ENCODE measurements around the gene SEPTIN8.

The SEPTIN8 gene

DNA sequence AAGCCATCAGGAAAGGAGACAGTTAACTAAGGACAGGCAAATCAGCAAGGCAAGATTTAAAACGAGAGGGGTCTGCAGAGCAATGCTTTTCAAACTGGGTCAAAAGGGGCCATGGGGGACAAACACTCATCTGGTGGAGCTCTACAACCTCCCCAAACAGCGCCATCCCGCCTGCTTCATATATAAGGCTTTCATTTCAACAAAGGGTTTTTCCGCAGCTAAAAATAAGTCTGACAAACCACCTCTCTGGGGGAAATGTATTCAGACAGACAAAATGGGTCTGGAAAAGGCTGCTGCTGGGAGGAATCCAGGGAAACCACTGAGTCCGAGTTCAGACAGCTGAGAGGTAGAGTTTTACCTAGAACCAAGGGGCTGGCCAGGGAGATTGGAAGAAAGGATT lies 8.3 kb upstream of the SEPTIN8 start:
- DNase-seq (ENCODE audit: low read depth in 2 of 2, low spot score in 1 of 2) = no peak

DNA sequence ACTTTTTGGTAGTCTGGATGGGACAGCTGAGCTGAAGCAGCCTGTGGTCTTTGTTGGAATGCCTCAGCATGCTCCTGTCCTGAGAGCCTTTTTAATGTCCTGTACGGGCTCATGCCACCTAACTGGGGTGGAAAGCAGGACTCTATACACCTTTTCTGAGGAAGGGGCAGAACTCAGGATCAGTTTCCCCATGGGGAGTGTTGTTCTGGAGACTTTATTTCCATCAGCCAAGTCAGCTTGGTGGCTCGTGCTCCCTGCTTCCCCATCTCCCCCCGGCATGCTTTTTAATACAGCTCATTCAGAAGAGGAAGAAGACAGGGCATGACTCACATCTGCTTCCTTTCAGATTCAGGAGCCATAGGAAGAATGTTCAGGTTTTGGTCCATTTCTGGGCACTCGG lies 5.1 kb upstream of the SEPTIN8 start:
- no peak for DNase-seq (ENCODE audit: low read depth in 2 of 2, low spot score in 1 of 2)

DNA sequence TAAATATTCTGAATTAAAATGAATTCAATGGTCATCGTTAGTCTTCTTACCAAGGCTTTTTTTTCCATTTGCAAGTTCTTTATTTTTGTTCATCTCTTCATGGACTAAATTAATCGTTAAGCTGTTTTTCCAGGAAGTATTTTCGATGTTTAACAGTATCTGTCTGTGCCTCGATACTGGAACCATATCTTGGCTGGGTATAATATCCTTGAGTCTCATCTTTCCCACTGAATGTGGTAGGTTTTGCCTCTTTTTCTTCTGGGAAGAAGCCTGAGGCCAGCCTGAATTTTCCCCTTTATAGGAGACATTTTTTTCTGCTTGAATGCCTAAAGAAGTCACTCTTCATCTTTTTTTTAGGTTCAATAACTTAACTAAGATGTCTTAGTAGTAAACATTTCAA lies 4.0 kb upstream of the SEPTIN8 start:
- no peak for DNase-seq (ENCODE audit: low read depth in 2 of 2, low spot score in 1 of 2)

DNA sequence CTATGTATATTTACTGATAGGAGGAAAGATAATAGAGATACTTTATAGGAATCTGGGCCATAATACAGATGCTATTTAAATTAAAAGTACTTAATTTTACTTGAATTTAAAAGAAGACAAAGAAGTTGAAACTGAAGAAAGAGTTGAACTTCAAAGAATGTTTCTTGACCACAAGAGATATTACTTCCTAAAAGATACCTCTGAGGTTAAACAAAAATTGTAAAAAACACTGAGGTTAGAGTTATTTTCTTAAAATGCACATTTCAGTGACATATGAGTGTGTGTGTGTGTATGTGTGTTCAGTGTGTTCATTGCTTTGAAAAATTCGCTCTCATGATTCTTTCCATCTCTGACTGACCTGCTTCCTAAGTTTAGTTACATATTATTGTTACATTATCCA lies 3.5 kb upstream of the SEPTIN8 start:
- no peak for DNase-seq (ENCODE audit: low read depth in 2 of 2, low spot score in 1 of 2)

DNA sequence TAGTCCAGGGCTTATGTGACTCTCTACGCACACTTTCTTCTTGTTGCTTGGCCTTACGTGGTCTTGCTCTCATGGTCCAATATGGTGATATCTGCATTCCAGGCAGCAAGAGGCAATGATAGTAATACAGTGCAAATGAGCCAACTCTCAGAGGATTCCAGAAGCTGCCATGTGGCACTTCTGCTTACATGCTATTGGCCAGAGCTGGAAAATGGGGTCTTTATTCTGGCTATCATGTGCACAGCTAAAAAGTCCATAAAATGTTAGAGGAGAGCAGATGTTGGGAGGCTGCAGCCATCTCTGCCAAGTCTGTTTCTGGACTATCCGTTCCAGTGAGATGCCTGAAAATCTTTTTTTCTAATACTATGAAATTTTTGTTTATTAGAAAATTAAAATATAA lies 2.9 kb upstream of the SEPTIN8 start:
- DNase-seq (ENCODE audit: low read depth in 2 of 2, low spot score in 1 of 2) = no peak

DNA sequence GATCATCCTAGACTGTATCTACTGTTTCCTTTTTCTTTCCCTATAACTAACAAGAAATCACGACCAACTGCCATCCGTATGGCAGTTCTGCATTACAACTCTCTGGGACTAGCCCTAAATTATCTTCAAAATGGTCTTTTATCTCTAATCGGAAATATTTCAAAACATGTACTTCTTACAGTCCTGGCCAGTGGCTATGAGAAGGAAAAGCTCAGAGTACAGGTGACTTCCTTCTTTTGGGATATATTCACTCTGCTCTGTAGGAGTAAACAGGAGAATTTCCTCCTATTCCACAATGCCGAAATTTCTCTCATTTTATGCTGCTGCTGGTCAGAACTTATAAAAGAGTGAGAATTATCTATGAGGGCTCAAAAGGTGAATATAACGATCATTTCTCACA lies 1.8 kb upstream of the SEPTIN8 start:
- DNase-seq (ENCODE audit: low read depth in 2 of 2, low spot score in 1 of 2) = no peak

DNA sequence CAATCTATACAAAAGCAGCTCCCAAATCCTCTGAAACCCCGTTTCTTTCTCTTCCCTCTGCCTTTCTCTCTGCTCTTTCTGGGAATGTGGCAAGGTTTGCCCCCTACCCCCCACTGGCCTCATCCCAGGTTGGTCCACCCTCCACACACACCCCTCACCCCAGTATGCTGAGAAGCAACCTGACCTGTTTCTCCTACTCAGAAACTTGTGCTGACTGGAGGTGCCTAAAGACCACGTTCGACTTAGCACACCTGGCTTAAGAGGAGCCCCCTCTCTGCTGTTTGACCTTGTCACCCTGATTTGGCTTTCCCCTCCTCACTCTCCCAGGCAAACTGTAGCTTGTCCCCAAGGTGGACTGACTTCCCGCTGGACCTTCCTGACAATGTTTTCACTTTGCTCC lies 1.1 kb upstream of the SEPTIN8 start:
- no peak for DNase-seq (ENCODE audit: low read depth in 2 of 2, low spot score in 1 of 2)

DNA sequence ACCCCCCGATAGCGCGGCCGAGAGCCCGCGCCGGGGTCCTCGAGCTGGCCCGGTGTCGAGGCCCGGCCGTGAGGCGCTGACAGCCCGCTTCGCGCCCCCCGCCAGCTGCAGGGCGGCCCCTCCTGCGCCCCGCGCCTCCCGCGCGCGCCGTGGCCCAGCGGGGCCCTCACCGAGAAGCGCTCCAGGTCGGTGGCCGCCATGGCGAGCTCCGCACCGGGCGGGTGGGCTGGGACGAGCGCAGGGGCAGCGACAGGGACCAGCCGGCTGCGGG lies 166 bp downstream of the SEPTIN8 start:
- DNase-seq (ENCODE audit: low read depth in 2 of 2, low spot score in 1 of 2) = no peak

DNA sequence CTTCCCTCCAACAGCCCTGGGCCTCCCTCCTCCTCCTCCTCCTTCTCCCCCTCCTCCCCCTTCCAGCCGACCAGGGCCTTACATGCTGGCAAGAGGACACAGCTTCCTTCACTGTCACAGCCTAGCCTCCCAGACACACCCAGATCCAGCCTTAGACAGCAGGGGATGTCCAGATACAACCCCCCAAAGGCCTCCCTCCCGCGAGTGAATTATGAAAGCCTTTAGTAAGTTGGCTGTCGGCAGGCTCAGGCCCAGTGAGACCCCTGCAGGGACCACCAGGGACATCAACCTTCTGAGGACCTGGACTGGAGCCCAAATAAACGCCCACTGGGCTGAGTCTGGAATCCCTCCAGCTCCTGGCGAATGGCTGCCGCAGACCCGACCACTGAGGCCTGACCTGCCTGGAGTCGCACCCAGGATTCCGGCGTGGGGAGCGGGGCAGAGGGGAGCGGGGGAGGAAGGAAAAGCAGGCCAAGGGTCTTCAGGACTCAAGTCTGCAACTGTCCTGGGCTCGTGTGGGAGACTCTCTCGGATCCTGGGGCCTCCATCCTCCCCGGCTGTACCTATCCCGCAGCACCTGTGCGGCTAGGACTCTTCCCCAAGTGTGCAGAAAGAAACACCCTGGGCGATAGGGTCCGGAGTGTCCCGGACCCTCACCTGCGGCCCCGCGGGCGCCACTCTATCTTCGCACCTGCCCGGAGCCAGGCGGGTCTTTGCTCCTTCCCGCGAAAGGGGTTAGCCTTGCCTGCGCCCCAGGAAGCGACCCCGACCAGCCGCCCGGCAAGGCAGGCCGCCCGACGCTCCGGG lies 705 bp downstream of the SEPTIN8 start:
- DNase-seq (ENCODE audit: low read depth in 2 of 2, low spot score in 1 of 2) = no peak

DNA sequence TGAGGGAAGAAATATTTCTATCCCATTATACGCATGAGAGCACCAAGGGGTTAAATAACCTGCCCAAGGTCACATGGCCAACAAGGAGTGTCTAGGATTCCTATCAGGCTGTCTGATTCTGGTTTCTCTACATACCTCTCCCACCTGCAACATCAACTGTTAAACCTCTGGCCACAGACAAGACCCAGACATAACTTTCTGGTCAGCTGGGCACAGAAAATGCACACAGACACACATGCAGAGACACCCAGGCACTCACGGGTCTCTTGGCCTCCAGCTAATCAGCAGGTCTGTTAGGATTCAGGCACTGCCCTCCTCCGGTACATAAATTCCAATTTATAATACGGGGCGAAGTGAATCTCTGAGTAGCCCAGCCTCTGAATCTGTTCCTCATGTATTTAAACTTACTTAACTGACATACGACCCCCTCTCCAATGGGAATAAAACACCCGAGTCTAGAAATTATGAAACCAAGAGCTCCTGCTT lies 1.5 kb downstream of the SEPTIN8 start:
- DNase-seq (ENCODE audit: low read depth in 2 of 2, low spot score in 1 of 2) = no peak

DNA sequence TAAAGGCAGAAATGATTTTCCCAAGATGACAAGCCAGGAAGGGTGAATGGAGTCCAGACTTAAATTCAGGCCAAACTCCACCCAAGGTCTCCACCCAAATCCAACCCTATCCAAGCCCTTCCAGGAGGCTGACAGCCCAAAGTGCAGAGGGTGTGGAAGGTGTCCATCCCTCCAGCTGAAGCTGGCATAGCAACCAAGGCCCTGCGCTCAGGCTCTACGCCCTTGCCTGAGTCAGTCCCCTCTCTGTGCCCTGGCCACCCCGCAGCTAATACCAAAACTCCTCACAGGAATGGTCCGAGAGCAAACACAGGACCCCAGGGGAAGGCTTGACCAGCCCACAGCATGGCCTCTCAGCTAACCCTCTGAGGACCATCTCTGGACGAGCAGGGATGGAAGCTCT lies 2.1 kb downstream of the SEPTIN8 start:
- no peak for DNase-seq (ENCODE audit: low read depth in 2 of 2, low spot score in 1 of 2)

DNA sequence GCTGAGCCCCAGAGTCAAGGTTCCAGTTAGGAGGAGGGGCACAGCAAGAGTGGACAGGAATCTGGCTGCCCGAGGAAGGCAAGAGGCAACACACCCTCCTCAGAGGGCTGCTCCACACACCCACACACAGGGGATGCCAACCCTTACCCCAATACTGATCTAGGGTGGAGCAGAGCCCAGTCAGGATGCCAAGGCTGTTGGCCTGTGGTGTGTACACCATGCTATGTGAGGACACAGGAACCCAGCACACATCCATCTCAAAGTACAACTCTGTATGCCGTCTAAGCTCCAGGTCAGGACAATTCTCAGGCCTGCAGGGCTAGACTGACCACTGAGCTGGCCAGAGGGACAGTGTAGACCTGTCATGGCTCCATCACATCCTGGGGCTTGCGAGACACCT lies 2.6 kb downstream of the SEPTIN8 start:
- no peak for DNase-seq (ENCODE audit: low read depth in 2 of 2, low spot score in 1 of 2)

DNA sequence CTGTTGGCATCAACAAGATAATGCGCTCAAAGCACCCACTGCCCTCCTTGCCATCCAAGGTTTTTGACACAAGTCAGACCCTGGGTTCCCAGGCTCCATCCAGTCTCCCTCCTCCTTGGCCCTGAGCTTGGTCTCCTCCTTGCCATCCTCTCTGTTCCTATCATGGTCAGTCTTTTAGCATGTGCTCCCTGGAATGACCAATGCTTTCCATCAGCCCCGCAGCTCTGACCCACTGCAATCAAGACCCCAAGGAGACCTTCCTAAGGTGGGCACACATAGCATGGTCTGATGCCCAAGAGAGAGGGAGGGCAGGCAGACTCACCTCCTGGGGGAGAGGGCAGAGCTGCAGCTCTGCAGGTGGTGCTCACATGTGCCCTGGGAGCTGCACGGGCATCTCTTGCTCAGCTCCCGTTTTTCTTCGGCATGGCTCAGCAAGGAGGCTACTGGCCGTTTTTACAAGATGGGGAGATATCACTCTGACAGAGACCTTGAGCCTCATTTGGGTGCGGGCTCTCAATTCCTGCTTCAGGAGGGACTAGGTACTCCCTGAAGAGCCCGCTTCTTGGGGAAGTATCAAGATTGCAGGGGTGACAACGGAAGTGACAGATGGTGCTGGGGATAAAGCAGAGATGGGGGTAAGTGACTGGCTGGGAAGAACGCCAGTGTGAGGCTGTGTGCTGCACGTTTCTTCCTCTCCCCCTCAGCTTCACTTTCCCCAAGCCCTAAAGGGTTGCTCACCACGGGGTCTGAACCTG lies 3.3 kb downstream of the SEPTIN8 start:
- no peak for DNase-seq (ENCODE audit: low read depth in 2 of 2, low spot score in 1 of 2)

DNA sequence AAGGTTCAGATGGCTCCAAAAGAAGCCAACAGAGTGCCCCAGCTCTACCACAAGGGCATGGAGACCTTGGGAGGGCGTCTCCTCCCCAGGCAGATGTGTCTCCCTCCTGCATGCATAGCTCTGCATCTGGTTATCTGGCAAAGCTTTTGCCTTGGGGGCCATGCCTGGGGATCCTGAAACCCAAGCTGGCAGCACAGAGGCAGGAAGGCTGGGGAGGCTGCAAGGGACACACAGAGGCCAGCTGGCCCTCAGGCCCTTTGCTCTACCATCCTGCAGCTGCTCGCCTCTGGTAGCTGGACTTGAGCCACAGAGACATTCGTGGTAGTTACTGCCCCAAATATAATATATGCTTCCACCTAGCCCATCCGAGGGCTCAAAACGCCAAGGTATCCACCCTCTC lies 3.9 kb downstream of the SEPTIN8 start:
- DNase-seq (ENCODE audit: low read depth in 2 of 2, low spot score in 1 of 2) = no peak

DNA sequence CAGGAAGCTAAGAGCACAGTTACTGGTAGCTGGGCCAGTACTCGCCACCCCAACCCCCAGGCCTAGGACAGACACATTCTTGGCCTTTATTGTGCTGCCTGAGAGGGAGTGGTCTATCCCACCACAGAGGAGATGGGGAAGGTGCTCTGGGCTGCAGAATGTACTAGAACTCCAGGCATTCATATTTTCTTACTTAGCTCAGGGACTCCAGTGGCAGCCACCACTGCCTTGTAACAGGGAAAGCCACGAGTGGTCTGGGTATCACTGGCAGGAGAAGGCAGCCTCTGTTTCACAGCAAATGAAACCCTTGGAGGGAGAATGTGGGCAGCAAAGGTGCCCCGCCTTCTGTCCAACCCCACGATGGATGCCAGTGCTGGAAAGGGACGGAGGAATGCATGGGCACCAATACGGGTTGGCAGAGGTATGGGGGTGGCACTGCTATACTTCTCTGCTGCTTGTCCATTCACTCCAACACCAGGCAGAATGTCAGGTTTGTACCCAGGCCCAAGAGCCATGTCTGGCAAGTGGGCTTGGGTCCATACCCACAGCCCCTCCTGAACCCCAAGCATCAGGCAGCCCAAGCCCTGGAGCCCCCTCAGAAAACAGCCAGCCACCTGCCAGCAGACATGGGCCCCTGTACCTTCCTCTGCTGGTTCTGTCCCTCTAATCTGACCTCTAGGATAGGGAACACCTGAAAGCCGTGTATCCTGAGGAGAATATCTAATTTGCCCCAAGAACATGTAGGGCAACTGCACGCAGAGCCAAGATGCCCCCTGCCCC lies 4.6 kb downstream of the SEPTIN8 start:
- no peak for DNase-seq (ENCODE audit: low read depth in 2 of 2, low spot score in 1 of 2)

DNA sequence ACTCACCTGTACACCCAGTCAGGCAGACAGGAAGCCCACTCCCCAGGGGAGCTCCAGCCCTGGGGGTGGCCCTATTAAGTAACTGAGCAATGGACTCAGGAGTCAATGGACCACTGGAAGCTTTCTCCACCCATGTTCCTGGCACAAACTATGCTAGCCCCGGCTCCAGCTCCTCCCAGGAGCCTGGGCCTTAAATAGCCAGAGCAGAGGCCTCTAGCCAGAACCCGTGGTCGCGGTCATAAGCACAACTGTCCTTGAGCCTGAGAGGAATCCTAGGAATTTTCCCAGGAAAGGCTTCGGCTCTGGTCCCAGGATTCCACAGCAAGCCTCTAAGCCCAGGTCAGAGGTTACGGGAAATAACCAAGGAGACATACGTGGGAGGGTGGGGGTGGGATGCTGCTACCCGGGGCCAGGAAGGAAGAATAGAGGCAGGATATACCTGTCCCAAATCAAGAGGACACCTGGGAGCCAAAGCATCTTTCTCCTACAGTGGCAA lies 5.5 kb downstream of the SEPTIN8 start:
- DNase-seq (ENCODE audit: low read depth in 2 of 2, low spot score in 1 of 2) = no peak

DNA sequence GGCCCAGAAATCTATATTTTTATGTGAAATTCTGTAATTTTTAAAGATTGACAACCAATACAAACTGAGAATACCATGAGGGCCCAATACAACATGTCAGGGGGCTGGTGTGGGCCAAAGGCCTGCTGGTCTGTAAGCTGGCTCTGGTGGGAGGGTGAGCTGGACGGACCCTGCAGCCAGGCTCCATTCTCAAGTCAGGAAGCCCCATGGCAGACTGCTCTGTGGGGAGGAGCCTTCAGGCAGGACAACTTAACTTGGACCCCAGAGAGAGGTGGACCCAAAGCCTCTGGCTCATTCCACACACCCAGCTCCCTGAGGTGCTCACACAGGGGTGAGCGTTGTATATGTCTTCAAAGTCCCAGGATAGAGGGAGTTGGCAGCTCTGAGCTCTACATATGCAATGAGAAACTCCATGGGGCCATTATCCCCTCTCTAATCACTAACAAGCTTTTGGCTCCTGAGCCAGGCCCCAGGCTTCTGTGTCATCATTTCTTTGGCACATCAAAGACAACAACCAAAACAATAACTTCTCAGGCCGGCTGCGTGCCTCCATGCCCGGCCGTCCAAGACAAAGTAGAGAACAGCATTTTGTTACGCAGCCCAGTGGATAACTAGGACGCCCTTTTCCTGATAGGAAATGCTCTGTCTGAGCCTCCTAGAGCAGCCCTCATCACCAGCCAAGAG lies 6.4 kb downstream of the SEPTIN8 start:
- DNase-seq (ENCODE audit: low read depth in 2 of 2, low spot score in 1 of 2) = no peak

DNA sequence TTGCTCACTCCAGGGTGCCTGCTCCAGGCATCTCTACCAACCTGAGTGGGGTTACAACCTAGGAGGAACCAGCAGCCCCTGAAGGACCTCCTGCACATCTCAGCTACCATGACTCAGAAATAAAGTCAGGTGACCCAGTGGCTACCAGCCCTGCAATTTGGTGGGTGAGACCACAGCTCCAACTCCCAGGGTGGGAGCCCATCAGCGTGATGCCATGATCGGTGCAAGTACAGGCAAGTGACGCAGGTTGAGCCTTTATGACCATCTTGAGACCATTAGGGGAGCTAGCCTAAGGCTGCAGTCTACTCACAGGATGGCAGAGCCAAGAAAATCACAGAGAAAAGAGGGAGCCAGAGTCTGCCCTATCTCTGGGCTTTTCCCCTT lies 8.6 kb downstream of the SEPTIN8 start:
- no peak for DNase-seq (ENCODE audit: low read depth in 2 of 2, low spot score in 1 of 2)

DNA sequence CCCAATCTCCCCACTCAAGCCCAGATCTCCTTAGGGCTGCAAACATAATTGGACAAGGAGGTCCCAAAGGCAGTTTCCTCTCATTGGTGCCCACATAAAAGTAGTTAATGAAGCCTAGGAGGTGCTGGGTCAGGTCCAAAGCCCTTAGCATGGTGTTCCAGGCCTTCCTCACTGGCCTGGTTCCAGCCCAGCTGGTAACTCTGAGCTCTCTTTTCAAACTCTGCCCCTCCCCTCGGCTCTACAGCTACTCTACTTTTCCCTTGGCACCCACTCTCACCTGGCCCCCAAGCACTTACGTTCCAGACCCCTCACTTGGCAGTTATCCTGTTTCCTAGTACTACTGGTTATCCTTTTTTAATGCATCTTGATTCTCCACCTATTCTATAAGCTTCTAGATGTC lies 9.9 kb downstream of the SEPTIN8 start:
- DNase-seq (ENCODE audit: low read depth in 2 of 2, low spot score in 1 of 2) = no peak

DNA sequence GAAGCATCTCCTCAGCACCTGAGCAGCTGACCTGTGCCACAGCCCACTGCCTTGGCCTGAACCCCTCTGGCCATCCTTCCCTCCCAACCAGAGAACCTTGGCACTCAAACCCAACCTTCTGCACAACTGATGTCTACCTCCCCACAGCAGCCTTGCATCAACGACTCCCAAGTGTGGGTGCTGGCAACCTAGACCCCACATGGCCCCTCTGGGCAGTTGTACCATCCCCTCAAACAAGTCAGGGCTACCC lies 10.3 kb downstream of the SEPTIN8 start:
- no peak for DNase-seq (ENCODE audit: low read depth in 2 of 2, low spot score in 1 of 2)

DNA sequence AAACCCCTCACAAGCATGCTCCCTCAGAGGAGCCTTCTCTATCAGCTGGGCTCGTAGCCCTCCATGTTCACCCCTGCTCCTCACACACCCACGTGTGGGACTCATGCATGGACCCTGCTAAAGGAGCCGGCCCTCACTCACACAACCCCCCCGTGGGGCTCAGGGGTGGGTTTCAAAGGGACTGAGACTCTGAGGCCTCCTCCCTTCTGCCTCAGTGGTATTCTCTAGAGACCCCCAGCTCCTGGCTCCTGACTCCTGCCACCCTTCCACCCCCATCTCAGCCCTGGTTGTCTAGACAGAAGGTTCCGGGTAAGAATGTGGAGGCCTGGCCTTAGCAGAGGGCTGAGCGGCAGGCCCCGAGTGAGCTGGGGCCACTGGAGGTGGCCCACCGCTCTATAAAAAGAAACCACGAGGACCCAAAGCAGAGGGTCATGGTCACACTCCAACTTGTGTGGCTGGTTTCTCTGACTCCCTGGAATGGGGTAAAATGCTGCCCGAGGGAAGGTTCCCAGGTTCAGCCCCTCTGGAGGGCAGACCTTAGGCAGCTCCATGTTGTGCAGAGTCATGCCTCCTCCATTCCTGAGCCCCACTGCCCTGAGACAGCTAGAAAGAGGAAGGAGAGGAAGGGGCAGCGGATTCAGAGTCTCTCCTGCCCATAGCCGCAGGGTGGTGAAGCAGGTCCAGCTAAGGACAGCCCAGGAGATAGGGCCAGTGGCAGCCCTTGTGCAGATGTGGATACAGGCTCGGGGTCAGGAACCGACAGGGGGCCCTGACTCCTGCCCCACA lies 10.8 kb downstream of the SEPTIN8 start:
- DNase-seq (ENCODE audit: low read depth in 2 of 2, low spot score in 1 of 2) = no peak

Data from stimulated activated CD8-positive, alpha-beta memory T cell treated with anti-CD3 and anti-CD28 coated beads, Interleukin-4, amount 100 ng/mL, for 1 hour (primary cell).